HepG2 (cell line): Measurements from ENCODE around the gene RNF40. TPM values are rescaled to one million over a fixed set of nuclear protein-coding genes. Genes with fewer than 3 reads are reported as not detected.

Experiments used
- ATAC-seq: fragments of 200-7000 bp; cut with Tn5 transposase; 3 replicates; pipeline ENCODE4 v1.9.1; 2020; ENCODE audit warnings: mild to moderate bottlenecking, moderate library complexity
- BruUV-seq: library from RNA; stranded (reverse); fragments of 400-500 nt; replicated peaks from 2 replicates; lab custom pipeline; 2021; lab: Mats Ljungman, UMichigan
- CTCF ChIA-PET: fragments of 300-600 bp; formaldehyde crosslinking; extraction: SDS; loops from one replicate; lab custom pipeline; 2021; ENCODE audit warnings: low total read pairs, inconsistent platforms, low intra/inter-chr PET ratio; lab: Yijun Ruan, JAX
- POLR2A ChIA-PET: fragments of 350-600 bp; sonication (Branson Sonifier 250); formaldehyde crosslinking; loops from one replicate; lab custom pipeline; 2020; ENCODE audit warnings: antibody characterized with exemption, inconsistent platforms; lab: Yijun Ruan, JAX
- DNase-seq: peaks from one replicate; pipeline ENCODE4 v3.0.0-alpha.2; 2015; ENCODE audit warnings: low spot score
- FAIRE-seq: peaks from 3 replicates; lab custom pipeline; 2011; peaks lifted over from hg19 to GRCh38; lab: Jason Lieb, UNC
- H2AFZ ChIP-seq: one replicate; pipeline ENCODE4 v1.6.1; 2011; ENCODE audit warnings: low read length, inconsistent platforms
- H3K27ac ChIP-seq: fragments of 300-600 bp; 3 replicates; pipeline ENCODE4 v1.8.0; 2011; ENCODE audit warnings: mixed run types, mild to moderate bottlenecking, mixed read lengths, low read length, inconsistent platforms; ENCODE audit not compliant: insufficient read depth; ENCODE audit errors: extremely low read length
- H3K27me3 ChIP-seq, 2 experiments: fragments of 200-600 bp in 1 of 2; 2 replicates in 1 of 2; 3 replicates in 1 of 2; pipeline versions ENCODE4 v1.6.0 to v1.8.0; 2011; ENCODE audit warnings: low read length in 2 of 2, mild to moderate bottlenecking in 2 of 2, moderate library complexity in 2 of 2, inconsistent platforms in 1 of 2; ENCODE audit not compliant: insufficient read depth in 2 of 2, control insufficient read depth in 1 of 2
- H3K36me3 ChIP-seq, 2 experiments: fragments of 200-600 bp in 1 of 2; replicated peaks in 1 of 2; 2 replicates in 1 of 2; 3 replicates in 1 of 2; pipeline versions ENCODE4 v1.5.1 to v1.8.0; 2011; ENCODE audit warnings: low read length in 2 of 2, inconsistent platforms in 1 of 2; ENCODE audit not compliant: insufficient read depth in 2 of 2, control insufficient read depth in 1 of 2
- H3K4me1 ChIP-seq: 2 replicates; pipeline ENCODE4 v1.5.1; 2012; ENCODE audit warnings: low read length, inconsistent platforms; ENCODE audit not compliant: insufficient read depth
- H3K4me2 ChIP-seq: 2 replicates; pipeline ENCODE4 v1.6.0; 2011; ENCODE audit warnings: low read depth, low read length, inconsistent platforms
- H3K4me3 ChIP-seq, 3 experiments: fragments of 200-600 bp in 1 of 3; sonication (generic), shearing (Covaris generic) in 1 of 3; replicated peaks in 1 of 3; 2 replicates each; pipeline ENCODE4 v1.5.1; 2011 to 2016; ENCODE audit warnings: low read length in 3 of 3, inconsistent platforms in 2 of 3, low read depth in 2 of 3, mild to moderate bottlenecking in 2 of 3, control low read depth in 1 of 3, mixed read lengths in 1 of 3; ENCODE audit not compliant: insufficient read depth in 1 of 3
- H3K79me2 ChIP-seq: one replicate; pipeline ENCODE4 v1.6.1; 2011; ENCODE audit warnings: low read length, inconsistent platforms; ENCODE audit not compliant: insufficient read depth
- H3K9ac ChIP-seq: 2 replicates; pipeline ENCODE4 v1.6.0; 2011; ENCODE audit warnings: mild to moderate bottlenecking, low read depth, low read length, inconsistent platforms; ENCODE audit not compliant: insufficient read depth
- H3K9me3 ChIP-seq: 2 replicates; pipeline ENCODE4 v1.5.1; 2012; ENCODE audit warnings: mild to moderate bottlenecking, low read length
- H4K20me1 ChIP-seq: 2 replicates; pipeline ENCODE4 v1.6.0; 2011; ENCODE audit warnings: inconsistent platforms, mild to moderate bottlenecking, low read length, moderate library complexity; ENCODE audit not compliant: insufficient read depth
- ASH2L ChIP-seq: fragments of 300-600, 200-600 bp; sonication (generic); IDR thresholded peaks from 2 replicates; pipeline ENCODE4 v1.7.0; 2017; ENCODE audit warnings: low read depth, mild to moderate bottlenecking, moderate library complexity, mixed read lengths, low read length; ENCODE audit not compliant: insufficient read length
- CCAR2 ChIP-seq: fragments of 200-400 bp; formaldehyde crosslinking; optimal IDR thresholded peaks from 2 replicates; pipeline ENCODE3; 2018; ENCODE audit warnings: low read depth, mild to moderate bottlenecking, low read length, moderate library complexity
- MIER2 ChIP-seq: IDR thresholded peaks from 2 replicates; pipeline ENCODE4 v1.6.1; 2016; ENCODE audit warnings: missing biosample characterization, missing genetic modification reagents
- WGBS: methylation state at CpG from one replicate; pipeline ENCODE4 v1.1.6; 2017; ENCODE audit warnings: low lambda C conversion rate; 5-methylcytosine and 5-hydroxymethylcytosine counted together
- in situ Hi-C: cut with HindIII; loops from 2 replicates; pipeline ENCODE4 v1.10.0; 2017; ENCODE audit warnings: low pct_unique_long_range_greater_than_20kb; ENCODE audit not compliant: extremely low pct_ligation_motif_present
- intact Hi-C: fragments of 100-400 bp; cut with micrococcal nuclease; formaldehyde crosslinking; loops from one replicate; pipeline ENCODE4 v1.10.0; 2022; ENCODE audit not compliant: unreplicated experiment
- polyA plus RNA-seq, 8 experiments: library from polyadenylated mRNA; depleted of rRNA in 3 of 8; stranded (reverse) in 7 of 8; unstranded in 1 of 8; fragments of >200 nt; fragmentation: Illumina TruSeq in 4 of 8; extraction: Trizol in 4 of 8; gene quantifications; 2 replicates each; pipeline versions ENCODE4 v1.2.1 to v1.2.3, GENCODE V29; 2011 to 2016; ENCODE audit warnings: low read depth in 4 of 8, missing spikeins in 1 of 8, mixed read lengths in 1 of 8; ENCODE audit not compliant: insufficient read depth in 1 of 8
- total RNA-seq, 5 experiments: library from RNA; depleted of rRNA; stranded (reverse); fragments of >200 nt; fragmentation: Illumina TruSeq; extraction: Trizol; gene quantifications; 2 replicates each; pipeline ENCODE4 v1.2.3, GENCODE V29; 2016; ENCODE audit warnings: low read depth in 1 of 5
- TF ChIP-seq, protein P1 (sequence below): sonication (generic); formaldehyde crosslinking; IDR thresholded peaks from 2 replicates; pipeline ENCODE4 v1.4.0; 2020; ENCODE audit warnings: mild to moderate bottlenecking, missing genetic modification reagents
- TF ChIP-seq, protein P2 (sequence below): sonication (generic); formaldehyde crosslinking; IDR thresholded peaks from 2 replicates; pipeline ENCODE4 v1.9.0; 2021; ENCODE audit warnings: missing genetic modification reagents, mild to moderate bottlenecking, borderline replicate concordance
- TF ChIP-seq, protein P3 (sequence below): sonication (generic); formaldehyde crosslinking; conservative IDR thresholded peaks from 2 replicates; pipeline ENCODE4 v1.8.1; 2023; ENCODE audit warnings: missing genetic modification reagents

Gene RNF40
- total and polyA plus RNA-seq, 2 of the 13 experiments (the other 11 are each of a cell fraction or from before 2014, with no cell fraction given): 84.0 to 85.6 TPM

DNA sequence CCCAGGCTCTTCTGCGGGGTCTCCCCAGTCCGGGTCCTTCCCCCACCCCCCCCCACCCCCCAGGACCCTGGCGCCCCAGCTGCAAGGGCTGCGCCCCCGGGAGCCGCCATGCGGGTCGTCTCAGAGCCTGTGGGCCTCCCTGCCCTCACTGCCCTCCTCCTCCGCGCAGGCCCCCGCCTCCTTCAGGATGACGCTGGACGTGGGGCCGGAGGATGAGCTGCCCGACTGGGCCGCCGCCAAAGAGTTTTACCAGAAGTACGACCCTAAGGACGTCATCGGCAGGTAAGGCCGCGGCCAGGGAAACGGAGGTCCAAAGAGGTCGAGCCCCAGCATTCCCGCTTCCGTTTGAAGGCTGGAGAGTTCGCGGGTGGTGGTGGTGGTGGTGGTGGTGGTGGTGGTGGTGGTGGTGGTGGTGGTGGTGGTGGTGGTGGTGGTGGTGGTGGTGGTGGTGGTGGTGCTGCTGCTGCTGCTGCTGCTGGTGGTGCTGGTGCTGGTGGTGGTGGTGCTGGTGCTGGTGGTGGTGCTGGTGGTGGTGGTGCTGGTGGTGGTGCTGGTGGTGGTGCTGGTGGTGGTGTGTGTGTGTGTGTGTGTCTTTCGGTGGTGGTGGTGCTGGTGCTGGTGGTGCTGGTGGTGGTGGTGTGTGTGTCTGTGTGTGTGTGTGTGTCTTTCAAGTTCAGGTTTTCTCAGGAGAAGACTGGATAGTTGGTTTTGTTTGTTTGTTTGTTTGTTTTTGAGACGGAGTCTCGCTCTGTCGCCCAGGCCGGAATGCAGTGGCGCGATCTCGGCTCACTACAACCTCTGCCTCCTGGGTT, 13.3 kb upstream of the RNF40 start (continued):
- TF ChIP-seq, protein P1, sequence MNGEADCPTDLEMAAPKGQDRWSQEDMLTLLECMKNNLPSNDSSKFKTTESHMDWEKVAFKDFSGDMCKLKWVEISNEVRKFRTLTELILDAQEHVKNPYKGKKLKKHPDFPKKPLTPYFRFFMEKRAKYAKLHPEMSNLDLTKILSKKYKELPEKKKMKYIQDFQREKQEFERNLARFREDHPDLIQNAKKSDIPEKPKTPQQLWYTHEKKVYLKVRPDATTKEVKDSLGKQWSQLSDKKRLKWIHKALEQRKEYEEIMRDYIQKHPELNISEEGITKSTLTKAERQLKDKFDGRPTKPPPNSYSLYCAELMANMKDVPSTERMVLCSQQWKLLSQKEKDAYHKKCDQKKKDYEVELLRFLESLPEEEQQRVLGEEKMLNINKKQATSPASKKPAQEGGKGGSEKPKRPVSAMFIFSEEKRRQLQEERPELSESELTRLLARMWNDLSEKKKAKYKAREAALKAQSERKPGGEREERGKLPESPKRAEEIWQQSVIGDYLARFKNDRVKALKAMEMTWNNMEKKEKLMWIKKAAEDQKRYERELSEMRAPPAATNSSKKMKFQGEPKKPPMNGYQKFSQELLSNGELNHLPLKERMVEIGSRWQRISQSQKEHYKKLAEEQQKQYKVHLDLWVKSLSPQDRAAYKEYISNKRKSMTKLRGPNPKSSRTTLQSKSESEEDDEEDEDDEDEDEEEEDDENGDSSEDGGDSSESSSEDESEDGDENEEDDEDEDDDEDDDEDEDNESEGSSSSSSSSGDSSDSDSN (CRISPR knock-in tag): 0 out of 2 replicates have a peak, but pooled peaks have one; percentile 14
- TF ChIP-seq, protein P2, sequence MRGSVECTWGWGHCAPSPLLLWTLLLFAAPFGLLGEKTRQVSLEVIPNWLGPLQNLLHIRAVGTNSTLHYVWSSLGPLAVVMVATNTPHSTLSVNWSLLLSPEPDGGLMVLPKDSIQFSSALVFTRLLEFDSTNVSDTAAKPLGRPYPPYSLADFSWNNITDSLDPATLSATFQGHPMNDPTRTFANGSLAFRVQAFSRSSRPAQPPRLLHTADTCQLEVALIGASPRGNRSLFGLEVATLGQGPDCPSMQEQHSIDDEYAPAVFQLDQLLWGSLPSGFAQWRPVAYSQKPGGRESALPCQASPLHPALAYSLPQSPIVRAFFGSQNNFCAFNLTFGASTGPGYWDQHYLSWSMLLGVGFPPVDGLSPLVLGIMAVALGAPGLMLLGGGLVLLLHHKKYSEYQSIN (CRISPR knock-in tag): no peak
- TF ChIP-seq ASH2L: no peak

DNA sequence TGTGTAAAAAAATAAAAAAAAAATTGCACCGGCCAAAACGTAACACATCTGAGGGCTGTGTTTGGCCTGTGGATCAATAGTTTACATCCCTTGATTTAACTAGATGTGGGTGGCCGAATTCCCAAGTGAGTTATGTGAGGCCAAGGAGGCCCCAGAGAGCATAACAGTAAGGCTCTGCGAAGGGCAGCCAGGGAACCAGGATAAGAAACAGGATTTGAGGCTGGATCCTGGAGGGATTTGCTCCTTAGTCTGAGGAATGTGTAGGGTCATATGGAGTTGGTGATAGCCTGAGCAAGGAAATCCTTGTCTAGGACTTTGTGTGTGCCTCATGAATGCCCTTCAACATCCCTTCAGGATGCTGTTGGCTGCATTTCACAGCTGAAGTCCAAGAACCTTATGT, 11.9 kb upstream of the RNF40 start:
- Histone ChIP-seq H3K27me3 (no peaks in the 10 kb centered on the region), H3K27ac (no peak overlapping the region), H3K36me3 (peaks cover 17 to 38% of the 10 kb centered on the region in 2 experiments), H2AFZ (no peak overlapping the region), H3K79me2 (peaks cover 16% of the 10 kb centered on the region), H3K4me2 (no peak overlapping the region; the same call in 1 of the 2 replicates), H3K4me3 (no peak overlapping the region), H3K4me1 (peaks cover 35% of the 10 kb centered on the region), H3K9ac (no peak overlapping the region), H4K20me1 (no peaks in the 10 kb centered on the region), H3K9me3 (no peaks in the 10 kb centered on the region)
- TF ChIP-seq, protein P3, sequence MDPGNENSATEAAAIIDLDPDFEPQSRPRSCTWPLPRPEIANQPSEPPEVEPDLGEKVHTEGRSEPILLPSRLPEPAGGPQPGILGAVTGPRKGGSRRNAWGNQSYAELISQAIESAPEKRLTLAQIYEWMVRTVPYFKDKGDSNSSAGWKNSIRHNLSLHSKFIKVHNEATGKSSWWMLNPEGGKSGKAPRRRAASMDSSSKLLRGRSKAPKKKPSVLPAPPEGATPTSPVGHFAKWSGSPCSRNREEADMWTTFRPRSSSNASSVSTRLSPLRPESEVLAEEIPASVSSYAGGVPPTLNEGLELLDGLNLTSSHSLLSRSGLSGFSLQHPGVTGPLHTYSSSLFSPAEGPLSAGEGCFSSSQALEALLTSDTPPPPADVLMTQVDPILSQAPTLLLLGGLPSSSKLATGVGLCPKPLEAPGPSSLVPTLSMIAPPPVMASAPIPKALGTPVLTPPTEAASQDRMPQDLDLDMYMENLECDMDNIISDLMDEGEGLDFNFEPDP: 0 out of 2 replicates have a peak, but pooled peaks have one; percentile 61
- TF ChIP-seq MIER2: no peak
- TF ChIP-seq CCAR2: no peak
- ATAC-seq (no peak), DNase-seq (no peak), FAIRE-seq (no peak)
- ChIA-PET CTCF (no interaction called here), POLR2A (no interaction called here)
- no TSS peak for BruUV-seq
- WGBS: 91% methylated on average over 4 of the region's 4 CpGs
- intact Hi-C loops (no loop called here), in situ Hi-C loops (no loop called here)
